GM18520 (cell line): ENCODE measurements around the gene ZNF490.
"Not testable (repeated sequence)": the region's sequence is repeated elsewhere in the genome, so short reads cannot be mapped to it uniquely, and the experiment has no call there.

Source experiments
- ATAC-seq: cut with Tn5 transposase; IDR thresholded peaks from one replicate; pipeline ENCODE4 v1.9.1; 2021; ENCODE audit not compliant: unreplicated experiment

The ZNF490 gene

DNA sequence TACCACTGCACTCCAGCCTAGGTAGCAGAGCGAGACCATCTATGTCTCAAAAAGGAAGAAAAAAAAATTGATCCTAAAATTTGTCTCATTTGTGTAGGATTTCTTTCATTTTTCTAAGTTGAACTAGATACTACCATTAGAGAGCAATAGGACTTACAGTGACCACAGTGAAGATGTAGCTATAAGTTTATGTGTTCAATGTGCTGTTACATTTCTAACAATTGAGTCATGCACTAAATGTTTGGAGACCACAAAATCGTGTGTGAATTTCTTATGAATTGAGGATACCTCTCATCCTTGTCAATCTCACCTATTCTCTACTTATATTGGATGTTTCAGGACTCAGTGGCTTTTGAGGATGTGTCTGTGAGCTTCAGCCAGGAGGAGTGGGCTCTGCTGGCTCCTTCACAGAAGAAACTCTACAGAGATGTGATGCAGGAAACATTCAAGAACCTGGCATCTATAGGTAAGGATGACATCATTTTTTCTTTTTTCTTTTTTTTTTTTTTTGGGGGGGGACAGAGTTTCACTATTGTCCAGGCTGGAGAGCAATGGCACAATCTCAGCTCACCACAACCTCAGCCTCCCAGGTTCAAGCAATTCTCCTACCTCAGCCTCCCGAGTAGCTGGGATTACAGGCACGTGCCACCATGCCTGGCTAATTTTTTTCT is 12.9 kb upstream of the ZNF490 start:
- no peak for ATAC-seq

DNA sequence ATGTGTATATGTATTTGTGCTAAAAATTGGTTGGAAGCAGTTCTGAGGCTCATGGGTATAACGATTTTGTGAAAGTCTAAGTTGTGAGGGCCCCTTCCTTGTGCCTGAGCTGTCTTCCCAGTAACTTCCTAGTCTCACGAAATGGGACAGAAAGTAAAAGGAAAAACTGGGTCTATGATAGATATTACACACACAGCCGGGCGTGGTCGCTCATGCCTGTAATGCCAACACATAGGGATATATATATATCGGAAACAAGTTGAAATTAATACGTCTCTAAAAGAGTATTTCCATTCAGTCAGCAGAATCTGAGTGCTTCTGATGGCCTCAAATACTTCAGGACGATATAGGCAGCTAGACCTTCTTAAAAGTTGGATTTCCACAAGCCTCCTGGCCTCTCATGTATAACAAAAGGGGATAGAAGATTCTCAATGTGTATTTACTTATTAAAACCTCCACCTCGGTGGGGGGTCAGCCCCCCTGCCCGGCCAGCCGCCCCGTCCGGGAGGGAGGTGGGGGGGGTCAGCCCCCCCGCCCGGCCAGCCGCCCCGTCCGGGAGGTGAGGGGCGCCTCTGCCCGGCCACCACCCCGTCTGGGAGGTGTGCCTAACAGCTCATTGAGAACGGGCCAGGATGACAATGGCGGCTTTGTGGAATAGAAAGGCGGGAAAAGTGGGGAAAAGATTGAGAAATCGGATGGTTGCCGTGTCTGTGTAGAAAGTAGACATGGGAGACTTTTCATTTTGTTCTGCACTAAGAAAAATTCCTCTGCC is 10.8 kb upstream of the ZNF490 start:
- not testable (repeated sequence) for ATAC-seq

DNA sequence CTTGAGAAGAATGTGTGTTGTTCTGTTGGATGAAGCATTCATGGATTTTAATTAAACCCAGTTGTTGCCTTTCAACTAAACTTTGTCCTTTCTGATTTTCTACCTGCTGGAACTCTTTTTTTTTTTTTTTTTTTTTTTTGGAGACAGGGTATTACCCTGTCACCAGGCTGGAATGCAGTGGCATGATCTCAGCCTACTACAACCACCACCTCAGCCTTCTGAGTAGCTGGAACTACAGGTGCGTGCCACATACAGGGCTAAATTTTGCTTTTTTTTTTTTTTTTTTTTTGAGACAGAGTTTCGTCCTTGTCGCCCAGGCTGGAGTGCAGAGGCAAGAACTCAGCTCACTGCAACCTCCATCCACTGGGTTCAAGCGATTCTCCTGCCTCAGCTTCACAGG is 7.0 kb upstream of the ZNF490 start:
- no peak for ATAC-seq

DNA sequence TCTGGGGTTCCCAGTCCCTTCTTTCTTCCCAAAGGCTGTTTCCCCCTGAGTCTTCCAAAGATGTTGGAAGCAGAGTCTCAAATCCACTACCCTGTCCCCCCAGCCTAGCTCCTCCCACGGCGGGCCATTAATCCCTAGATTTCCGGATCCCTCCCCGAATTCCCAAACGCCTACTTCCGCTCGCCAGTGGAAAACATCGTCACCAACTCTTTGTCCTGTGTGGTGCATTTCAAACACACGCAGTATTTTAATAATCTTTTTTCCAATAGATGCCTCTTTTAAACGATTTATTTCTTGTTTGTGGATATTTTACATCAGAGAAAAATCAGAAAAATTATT is 717 bp upstream of the ZNF490 start:
- no peak for ATAC-seq

DNA sequence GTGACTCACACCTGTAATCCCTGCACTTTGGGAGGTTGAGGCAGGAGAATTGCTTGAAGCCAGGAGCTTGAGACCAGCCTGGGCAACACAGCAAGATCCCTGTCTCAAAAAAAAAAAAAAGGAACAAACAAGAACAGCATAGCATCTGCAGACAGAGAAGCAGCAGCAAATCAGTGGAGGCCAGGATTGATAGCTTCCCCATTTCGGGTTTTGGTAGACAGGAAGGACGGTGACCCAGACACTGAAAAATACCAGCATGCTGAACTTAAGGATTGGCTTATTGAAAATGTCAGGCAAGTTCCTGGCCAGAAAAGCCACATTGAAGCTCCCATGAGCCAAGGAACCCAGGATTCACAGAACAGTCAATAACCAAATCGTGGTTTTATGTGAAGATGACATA is 3.0 kb downstream of the ZNF490 start:
- ATAC-seq = no peak

DNA sequence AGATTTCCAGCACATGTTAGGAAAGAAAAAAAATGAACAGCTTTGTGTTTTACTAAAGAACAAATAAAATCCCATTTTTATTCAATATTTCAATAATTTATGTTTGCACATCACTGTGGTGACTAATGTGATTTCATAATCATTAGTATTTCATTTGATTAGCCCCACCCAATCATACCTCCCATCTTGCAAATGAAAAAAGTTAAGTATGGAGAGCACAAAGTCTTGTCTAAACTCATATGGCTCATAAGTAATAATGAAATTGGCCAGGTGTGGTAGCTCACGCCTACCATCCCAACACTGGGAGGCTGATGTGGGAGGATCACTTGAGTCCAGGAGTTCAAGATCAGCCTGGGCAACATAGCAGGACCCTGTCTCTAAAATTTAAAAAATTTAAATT is 3.8 kb downstream of the ZNF490 start:
- ATAC-seq = no peak

DNA sequence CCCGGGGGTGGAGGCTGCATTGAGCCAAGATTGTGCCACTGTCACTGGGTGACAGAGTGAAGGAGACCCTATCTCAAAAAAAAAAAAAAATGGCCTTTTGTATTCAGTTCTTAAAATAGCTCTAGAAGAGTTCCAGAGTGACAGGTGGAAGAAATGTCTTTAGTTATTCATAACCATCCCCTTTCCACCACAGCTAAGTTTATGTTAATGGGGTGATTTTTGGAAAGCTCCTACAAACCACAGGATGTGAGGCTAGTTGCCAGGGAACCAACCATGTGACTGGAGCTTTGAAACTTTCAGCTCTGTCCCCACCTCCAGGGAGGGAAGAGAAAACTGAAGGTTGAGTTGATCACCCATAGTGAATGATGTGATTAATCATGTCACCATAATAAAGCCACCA is 6.9 kb downstream of the ZNF490 start:
- ATAC-seq = no peak

DNA sequence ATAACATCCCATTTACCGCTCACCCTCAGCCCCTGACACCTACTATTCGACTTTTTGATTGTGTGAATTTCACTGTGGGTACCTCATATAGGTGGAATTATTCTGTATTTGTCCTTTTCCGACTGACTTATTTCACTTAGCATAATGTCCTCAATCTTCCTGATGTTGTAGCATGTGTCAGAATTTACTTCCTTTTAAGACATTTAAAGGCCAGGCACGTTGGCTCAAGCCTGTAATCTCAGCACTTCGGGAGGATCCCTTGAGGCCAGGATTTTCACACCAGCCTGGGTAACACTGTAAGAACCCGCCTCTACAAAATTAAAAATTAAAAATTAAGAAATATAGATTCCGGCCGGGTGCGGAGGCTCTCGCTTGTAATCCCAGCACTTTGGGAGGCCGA is 13.0 kb downstream of the ZNF490 start:
- ATAC-seq = no peak

DNA sequence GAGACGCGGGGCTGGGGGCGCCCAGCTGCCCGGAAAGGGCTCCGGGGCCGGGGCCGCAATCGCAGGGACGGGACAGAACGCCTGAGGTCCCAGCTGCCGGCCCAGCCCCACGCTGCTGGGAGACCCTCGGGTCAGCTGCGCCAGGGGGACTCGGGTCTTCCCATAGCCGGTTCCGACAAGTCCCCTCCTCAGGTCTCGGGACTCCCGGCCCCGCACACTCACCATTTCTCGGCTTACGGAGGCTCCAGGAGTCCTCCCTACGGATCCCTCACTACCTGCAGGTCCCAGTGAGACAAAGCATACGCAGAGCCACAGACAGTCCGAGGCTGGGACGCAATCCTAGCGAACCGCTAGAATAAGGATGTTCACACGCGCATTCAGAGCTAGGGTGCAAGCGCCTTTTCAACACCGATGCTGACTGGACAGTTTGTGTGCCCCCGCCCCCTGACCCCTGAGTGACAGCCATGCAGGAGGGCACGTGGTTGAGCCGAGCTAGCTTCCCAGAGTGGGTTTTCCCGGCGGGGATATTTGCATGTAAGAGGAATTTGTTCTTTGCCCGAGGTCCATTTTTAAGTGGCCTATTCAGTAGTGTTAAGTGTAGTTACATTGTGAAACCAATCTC is 13.6 kb downstream of the ZNF490 start:
- no peak for ATAC-seq

DNA sequence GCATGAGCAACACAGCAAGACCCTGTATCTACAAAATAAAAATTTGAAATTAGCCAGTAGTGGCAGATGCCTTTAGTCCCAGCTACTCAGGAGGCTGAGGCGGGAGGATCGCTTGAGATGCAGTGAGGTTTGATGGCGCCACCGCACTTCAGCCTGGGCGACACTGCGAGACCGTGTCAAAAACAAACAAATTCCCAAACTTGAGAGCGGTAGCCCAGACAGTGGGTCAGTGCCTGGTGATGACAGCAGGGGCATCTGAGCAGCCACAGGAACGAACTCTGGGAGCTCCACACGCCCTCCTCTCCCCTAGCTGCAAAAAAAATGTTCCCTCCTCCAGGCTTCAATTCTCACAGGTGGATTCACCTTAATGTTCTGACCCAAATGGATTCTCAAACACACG is 14.1 kb downstream of the ZNF490 start:
- no peak for ATAC-seq

DNA sequence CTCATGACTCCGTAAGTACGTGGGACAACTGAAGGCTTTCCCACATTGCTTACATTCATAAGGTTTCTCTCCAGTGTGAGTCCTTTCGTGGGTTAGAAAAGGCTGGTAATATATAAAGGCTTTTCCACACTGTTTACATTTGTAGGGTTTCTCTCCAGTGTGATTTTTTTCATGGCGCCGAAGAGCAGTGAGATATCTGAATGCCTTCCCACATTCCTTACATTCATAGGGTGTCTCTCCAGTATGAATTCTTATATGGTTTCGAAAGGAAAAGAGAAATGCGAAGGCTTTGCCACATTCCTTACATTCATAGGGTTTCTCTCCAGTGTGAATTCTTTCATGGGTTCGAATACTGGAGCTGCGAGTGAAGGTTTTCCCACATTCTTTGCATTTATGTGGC is 29.5 kb downstream of the ZNF490 start:
- no peak for ATAC-seq

DNA sequence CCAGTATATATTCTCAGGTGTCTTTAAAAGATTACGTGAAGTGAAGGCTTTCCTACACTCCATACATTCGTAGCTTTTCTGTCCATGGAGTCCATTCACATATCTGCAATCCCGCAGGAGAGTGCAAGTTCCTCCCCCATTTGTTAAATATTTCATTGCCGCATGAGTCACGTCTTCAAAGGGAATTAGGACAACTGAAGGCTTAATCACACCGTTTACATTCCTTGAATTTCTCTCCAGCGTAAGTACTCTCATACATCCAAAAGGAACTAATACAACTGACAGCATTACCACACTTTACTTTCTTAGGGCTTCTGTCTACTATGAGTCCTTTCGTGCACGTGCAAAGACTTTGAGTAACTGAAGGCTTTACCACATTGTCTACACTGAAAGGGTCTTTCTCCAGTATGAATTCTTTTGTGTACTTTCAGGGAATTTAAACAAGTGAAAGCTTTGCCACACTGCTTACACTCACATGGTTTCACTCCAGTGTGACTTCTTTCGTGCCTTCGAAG is 30.4 kb downstream of the ZNF490 start:
- ATAC-seq = no peak

DNA sequence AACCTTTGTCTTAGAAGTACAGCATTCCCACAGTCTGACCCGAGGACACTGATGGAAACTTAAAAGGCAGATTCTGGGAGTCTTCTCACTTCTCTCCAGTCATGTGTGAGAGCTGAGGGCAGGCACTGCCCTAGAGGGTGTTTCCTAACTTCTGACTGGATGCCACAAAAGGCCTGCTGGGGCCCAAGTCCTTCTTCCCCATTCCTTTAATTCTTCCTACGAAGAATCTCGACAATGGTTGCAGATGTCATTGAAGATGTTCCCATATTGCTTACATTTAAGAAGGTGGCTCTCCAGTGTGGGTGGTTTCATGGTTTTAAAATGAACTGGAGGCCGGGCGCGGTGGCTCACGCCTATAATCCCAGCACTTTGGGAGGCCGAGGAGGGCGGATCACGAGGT is 32.0 kb downstream of the ZNF490 start:
- no peak for ATAC-seq

DNA sequence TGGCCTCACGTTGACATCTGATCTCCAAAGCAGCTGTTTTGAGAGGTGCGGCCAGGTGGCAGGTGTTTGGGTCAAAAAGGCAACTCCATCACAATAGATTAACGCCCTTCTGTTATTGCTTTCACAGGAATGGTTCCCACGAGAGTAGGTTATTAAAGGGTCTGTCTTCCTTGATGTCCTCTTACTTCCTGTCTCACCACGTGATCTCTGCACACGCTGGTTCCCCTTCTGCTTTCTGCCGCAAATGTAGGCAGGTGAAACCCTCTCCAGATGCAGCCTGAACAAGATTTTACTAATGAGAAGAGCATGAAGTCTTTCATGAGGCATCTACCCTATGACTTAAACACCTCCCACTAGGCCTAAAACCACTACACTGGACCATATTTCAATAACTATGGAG is 36.6 kb downstream of the ZNF490 start:
- no peak for ATAC-seq

DNA sequence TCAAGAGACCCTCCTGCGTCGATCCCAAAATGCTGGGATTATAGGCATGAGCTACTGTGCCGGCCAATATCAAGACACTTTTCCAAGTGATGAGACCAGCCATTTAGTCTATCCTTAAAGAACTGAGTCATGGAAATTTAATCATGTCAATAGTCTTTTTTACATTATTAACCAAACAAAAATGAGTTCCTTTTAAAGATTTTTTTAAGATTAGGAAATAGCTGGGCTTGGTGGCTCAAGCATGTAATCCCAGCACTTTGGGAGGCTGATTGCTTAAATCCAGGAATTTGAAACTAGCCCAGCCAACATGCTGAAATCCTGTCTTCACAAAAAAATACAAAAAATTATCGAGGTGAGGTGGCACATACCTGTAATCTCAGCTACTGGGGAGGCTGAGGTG is 42.7 kb downstream of the ZNF490 start:
- ATAC-seq = no peak

DNA sequence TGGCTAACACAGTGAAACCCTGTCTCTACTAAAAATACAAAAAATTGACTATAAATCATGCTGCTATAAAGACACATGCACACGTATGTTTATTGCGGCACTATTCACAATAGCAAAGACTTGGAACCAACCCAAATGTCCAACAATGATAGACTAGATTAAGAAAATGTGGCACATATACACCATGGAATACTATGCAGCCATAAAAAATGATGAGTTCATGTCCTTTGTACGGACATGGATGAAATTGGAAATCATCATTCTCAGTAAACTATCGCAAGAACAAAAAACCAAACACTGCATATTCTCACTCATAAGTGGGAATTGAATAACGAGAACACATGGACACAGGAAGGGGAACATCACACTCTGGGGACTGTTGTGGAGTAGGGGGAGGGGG is 44.2 kb downstream of the ZNF490 start:
- ATAC-seq = not testable (repeated sequence)

DNA sequence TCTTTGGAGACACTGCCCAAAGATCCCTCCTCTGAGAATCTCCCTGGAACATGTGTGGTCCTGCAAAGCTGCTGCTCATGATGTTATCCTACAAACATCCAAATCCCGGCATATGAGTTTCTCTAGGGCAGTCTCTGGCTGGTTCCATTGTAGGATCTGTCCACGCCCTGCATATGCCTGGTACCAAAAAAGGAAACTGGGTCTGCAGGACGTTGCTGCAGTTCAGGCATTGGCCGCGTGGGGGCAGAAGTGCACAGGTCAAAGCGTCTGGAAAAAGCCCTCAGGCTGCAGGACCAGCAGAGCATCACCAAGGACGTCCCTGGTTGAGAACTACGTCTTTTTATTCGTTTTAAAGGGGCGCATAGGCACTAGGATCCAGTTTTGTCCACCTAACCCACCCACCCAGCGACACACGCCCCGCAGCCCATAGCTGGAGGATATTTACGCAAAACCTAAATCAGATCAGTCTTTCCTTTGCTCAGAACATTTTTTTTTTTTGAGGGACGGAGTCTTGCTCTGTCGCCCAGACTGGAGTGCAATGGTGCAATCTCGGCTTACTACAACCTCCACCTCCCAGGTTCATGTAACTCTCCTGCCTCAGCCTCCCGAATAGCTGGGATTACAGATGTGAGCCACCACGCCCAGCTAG is 46.5 kb downstream of the ZNF490 start:
- no peak for ATAC-seq

DNA sequence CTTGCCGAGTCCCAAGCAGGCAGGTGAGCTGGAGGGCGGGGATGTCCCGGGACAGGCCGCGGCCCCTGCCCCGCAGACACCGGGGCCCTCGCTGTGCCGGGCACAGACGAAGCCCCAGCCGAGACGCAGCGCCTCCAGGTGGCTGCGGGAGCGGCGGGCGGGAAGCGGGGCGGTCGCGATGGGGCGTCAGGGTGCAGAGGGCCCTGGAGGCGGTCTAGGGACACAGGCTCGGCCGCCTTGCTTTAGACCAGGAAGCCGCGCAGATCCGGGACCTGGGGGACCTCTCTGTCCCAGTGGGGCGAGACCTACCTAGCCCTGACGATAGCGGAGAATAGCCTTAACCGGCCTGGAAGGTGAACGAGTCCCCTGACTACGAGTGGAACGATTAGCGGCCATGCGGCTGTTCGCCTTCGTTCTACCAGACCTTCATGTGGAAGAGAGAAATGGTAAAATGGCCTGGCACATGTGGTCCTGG is 55.1 kb downstream of the ZNF490 start:
- no peak for ATAC-seq

DNA sequence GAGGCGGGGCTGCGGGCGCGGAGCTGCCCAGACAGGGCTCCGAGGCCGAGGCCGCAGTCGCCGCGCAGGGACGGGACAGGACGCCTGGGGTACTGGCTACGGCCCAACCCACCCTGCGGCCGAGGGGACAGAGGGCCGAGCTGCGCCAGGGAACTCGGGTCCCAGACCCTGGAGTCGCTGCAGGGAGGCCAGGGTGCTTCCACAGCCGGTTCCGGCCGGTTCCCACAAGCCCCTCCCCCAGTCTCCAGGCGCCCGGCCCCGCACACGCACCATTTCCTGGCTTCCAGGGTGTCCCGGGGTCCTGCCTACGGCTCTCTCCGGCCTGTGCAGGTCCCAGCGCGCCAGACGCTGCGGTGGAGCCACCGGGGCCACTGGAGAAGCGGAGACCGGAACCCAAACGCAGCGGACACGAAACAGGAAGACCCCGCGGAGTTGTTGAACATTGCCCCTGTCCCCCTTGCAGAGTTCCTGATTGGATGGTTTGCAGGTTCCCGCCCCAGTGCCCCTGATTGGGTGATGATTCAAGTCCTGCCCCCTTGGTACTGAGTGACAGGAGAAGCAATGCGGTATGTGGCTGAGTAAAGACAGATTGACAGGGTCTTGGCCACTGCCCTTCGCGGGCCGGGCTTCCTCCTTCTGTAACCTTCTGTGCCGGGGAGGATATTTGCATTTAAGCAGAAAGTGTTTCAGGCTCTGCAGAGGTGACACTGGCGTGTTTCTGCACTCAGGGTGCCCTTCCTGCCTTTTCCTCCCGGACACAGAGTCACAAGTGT is 59.4 kb downstream of the ZNF490 start, which contains the start of gene ZNF564:
TSS of gene ZNF564 (minus strand) at position 423 of the 773 bp plus-strand sequence. CDS start at position 273, 150 bp downstream.
- peak; percentile 99 for ATAC-seq

DNA sequence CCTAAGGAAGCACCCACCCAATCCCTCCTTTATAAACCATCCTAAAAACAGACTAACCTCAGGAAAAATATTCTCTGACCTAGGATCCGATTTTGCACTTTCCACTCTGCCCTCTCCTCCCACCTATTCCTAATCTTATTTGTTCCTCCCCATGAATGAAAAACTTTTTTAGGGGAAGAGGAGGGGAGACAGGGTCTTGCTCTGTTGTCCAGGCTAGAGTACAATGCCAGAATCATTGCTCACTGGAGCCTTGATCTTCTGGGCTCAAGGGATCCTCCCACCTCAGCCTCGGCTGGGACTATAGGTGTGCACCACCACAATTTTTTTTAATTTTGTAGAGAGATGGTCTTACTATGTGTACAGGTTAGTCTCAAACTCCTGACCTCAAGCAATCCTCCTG is 63.7 kb downstream of the ZNF490 start:
- no peak for ATAC-seq

DNA sequence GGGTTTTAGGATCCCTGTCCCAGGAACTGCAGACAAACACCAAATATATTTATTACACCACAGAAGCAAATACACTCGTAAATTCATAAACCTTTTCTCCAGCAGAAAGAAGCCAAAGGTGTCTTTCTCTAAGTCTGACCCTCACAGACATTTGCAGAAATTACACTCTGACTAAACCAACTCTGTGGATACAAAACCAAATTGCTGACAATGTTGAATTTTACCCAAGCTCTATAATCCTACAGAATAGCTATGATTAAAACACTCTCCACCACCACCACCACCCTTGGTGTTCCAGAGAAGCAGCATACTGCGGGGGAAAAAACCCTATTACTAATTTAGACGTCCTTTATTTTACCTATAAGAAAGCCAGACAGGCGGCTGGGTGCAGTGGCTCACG is 64.5 kb downstream of the ZNF490 start:
- no peak for ATAC-seq
